Measurements from ENCODE around the gene ARL6IP4.
A peak's percentile ranks its signal among the peaks of the same experiment; 100 is the strongest.

GRCh38 chr12:122965851-122966742 is 14.4 kb upstream of the ARL6IP4 start, which contains the start of gene ABCB9:
- TF ChIP-seq CTCF (IDR thresholded peaks at IDR 0.05): no peak
- peak in 2 of 4 donors; percentile 38 to 74 for TF ChIP-seq POLR2A (IDR thresholded peaks at IDR 0.05)

Data from esophagus squamous epithelium (tissue), 4 donors.